Choroid plexus epithelial cell (primary cell): ENCODE data around the gene GDI1.

Experiments
- DNase-seq: peaks from one replicate; pipeline ENCODE4 v3.0.0-alpha.2; 2010; ENCODE audit warnings: low read depth
- H3K4me3 ChIP-seq: 2 replicates; pipeline ENCODE4 v1.5.1; 2011; ENCODE audit warnings: low read depth, mild to moderate bottlenecking, control low read depth, low read length, moderate library complexity
- TF ChIP-seq, protein P1 (sequence below): conservative IDR thresholded peaks from 2 replicates; pipeline ENCODE4 v1.5.1; 2011; ENCODE audit warnings: low read depth, mild to moderate bottlenecking, control low read depth, inconsistent platforms, low read length, moderate library complexity

GDI1 gene

DNA sequence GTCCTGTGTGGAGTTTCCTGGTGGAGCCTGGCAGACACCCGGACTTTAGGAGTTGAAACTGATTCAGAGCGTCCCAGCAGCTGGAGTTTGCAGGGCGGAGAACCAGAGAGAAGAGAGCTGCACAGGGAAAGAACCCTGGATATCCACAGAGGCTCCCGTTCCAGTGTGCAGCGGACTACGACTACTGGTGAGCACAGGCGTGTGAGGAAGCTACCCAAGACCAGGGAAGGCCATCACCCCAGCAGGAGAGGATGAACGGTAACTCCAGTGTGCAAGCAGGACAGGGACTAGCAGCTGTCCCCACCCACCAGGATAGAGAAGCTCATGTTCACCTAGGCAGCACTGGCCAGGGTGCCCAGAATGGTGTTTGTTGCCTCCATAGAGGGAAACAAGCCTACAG, 39.9 kb downstream of the GDI1 start:
- TF ChIP-seq, protein P1, sequence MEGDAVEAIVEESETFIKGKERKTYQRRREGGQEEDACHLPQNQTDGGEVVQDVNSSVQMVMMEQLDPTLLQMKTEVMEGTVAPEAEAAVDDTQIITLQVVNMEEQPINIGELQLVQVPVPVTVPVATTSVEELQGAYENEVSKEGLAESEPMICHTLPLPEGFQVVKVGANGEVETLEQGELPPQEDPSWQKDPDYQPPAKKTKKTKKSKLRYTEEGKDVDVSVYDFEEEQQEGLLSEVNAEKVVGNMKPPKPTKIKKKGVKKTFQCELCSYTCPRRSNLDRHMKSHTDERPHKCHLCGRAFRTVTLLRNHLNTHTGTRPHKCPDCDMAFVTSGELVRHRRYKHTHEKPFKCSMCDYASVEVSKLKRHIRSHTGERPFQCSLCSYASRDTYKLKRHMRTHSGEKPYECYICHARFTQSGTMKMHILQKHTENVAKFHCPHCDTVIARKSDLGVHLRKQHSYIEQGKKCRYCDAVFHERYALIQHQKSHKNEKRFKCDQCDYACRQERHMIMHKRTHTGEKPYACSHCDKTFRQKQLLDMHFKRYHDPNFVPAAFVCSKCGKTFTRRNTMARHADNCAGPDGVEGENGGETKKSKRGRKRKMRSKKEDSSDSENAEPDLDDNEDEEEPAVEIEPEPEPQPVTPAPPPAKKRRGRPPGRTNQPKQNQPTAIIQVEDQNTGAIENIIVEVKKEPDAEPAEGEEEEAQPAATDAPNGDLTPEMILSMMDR: no peak

DNA sequence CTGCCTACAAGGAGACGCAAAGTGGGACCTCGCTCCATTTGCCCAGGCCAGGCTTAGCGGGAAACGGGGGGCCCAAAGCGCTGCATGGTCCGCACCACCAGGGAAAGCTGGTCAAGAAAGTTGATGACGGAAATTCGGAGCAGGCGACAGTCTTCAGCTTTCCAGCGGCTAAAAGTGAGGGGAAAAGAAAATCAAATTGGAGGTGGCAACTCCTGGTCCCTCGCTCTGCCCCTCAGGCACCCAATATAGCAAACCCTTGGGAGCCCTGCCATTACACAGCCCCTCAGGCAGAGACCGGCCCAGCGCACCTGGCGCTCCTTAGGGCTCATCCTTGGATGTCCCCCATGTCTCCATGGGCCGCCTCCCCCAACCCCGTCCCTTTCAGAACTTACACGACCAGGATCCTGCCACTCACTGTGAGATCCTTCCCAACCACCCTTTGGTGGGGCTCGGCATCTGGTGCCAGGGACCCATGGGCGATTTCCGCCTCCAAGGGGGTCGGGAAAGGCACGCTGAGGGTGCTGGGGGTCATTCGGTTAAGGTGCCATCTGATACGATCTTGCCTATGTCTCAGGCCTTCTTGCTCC, 41.0 kb downstream of the GDI1 start:
- no peak for DNase-seq
- TF ChIP-seq, protein P1: no peak
- H3K4me3 ChIP-seq: peak overlapping the region; percentile 62

More for the DNA sequence above, 39.9 kb downstream of the GDI1 start:
- DNase-seq: no peak
- no peak overlapping the region for H3K4me3 ChIP-seq

- peak within 1 kb of the TSS; percentile 62 for H3K4me3 ChIP-seq
- TF ChIP-seq, protein P1: no peak
- peak; percentile 93 for DNase-seq
Observed at GRCh38 chrX:154478728-154479622, 42.0 kb downstream of the GDI1 start, which contains the start of gene LAGE3. Gene LAGE3 (minus strand): TSS chrX:154479281. CDS start chrX:154478915, 366 bp downstream.

DNA sequence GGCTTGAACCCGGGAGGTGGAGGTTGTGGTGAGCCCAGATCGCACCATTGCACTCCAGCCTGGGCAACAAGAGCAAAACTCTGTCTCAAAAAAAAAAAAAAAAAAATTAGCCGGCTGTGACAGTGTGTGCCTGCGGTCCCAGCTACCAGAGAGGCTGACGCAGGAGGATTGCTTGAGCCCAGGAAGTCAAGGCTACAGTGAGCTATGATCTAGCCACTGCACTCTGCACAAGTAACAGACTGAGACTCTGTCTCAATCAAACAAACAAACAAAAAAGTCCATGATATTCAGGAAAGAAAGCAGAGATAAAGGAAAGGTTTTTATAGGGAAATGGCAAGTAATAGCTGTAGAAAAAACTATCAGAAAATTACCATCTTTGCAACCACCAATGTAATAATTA, 44.2 kb downstream of the GDI1 start:
- H3K4me3 ChIP-seq: no peak overlapping the region
- TF ChIP-seq, protein P1: no peak
- DNase-seq: no peak

GRCh38 chrX:154481911-154482601, 45.1 kb downstream of the GDI1 start:
- no peak overlapping the region for H3K4me3 ChIP-seq
- TF ChIP-seq, protein P1: no peak
- DNase-seq: no peak

GRCh38 chrX:154482786-154483185, 45.8 kb downstream of the GDI1 start:
- TF ChIP-seq, protein P1: no peak
- no peak overlapping the region for H3K4me3 ChIP-seq
- no peak for DNase-seq
